GM18511 (cell line): Measurements from ENCODE around the gene HAND1.

Source experiments
- ATAC-seq: cut with Tn5 transposase; IDR thresholded peaks from one replicate; pipeline ENCODE4 v1.9.1; 2021; ENCODE audit warnings: mild to moderate bottlenecking, moderate library complexity; ENCODE audit not compliant: unreplicated experiment

Gene HAND1

GRCh38 chr5:154506049-154506715 is 28.2 kb upstream of the HAND1 start:
- no peak for ATAC-seq

GRCh38 chr5:154505567-154505966 is 27.5 kb upstream of the HAND1 start:
- ATAC-seq = no peak

GRCh38 chr5:154503698-154504039 is 25.6 kb upstream of the HAND1 start:
- no peak for ATAC-seq

- no peak for ATAC-seq
Observed at GRCh38 chr5:154502180-154502579, 24.2 kb upstream of the HAND1 start.

- ATAC-seq = no peak
Observed at GRCh38 chr5:154501566-154501965, 23.5 kb upstream of the HAND1 start.

GRCh38 chr5:154498994-154499393 is 21.0 kb upstream of the HAND1 start:
- no peak for ATAC-seq

GRCh38 chr5:154498591-154498990 is 20.6 kb upstream of the HAND1 start:
- no peak for ATAC-seq

- ATAC-seq = no peak
Observed at GRCh38 chr5:154494036-154494435, 16.0 kb upstream of the HAND1 start.

- ATAC-seq = no peak
Observed at GRCh38 chr5:154493274-154493673, 15.2 kb upstream of the HAND1 start.

- no peak for ATAC-seq
Observed at GRCh38 chr5:154491941-154492340, 13.9 kb upstream of the HAND1 start.

- ATAC-seq = peak; percentile 99
Observed at GRCh38 chr5:154487541-154487940, 9.5 kb upstream of the HAND1 start.

GRCh38 chr5:154486427-154486866 is 8.4 kb upstream of the HAND1 start:
- no peak for ATAC-seq

GRCh38 chr5:154485850-154486426 is 7.9 kb upstream of the HAND1 start:
- ATAC-seq = no peak

GRCh38 chr5:154485096-154485491 is 7.1 kb upstream of the HAND1 start:
- no peak for ATAC-seq

- no peak for ATAC-seq
Observed at GRCh38 chr5:154484393-154485095, 6.5 kb upstream of the HAND1 start.

GRCh38 chr5:154483654-154484392 is 5.8 kb upstream of the HAND1 start:
- ATAC-seq = no peak

GRCh38 chr5:154482528-154483449 is 4.8 kb upstream of the HAND1 start:
- ATAC-seq = no peak

GRCh38 chr5:154481584-154482381 is 3.8 kb upstream of the HAND1 start:
- no peak for ATAC-seq

GRCh38 chr5:154480847-154481246 is 2.8 kb upstream of the HAND1 start:
- ATAC-seq = no peak
